GM18507 (cell line): ENCODE data around the gene SMCO4.

ENCODE experiments used
- DNase-seq: peaks from one replicate; pipeline ENCODE4 v3.0.0; 2011; ENCODE audit warnings: low read depth; ENCODE audit not compliant: insufficient read length; ENCODE audit errors: extremely low spot score
- FAIRE-seq: peaks from 2 replicates; lab custom pipeline; 2011; peaks lifted over from hg19 to GRCh38; lab: Jason Lieb, UNC

The SMCO4 gene

DNA sequence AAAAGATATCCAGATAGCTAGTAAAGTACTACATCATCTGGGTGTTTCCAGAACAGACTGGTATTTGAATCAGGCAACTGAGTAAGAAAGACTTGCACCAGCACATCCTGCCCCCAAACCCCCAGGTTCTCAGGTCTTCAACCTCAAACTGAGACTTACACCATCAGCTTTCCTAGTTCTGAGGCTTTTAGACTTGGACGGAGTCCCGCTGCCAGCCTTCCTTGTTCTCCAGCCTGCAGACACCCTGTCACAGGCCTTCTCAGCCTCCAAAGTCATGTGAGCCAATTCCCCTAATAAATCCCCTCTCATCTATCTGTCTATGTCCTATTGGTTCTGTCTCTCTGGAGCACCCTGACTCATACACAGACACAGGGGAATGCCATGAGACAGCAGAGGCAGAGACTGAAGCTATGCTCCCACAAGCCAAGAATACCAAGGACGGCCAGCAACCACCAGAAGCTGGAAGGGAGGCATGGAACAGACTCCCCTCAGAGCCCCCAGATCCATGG, 10.9 kb downstream of the SMCO4 start:
- no peak for DNase-seq
- no peak for FAIRE-seq

GRCh38 chr11:93530468-93530826, 12.7 kb downstream of the SMCO4 start:
- FAIRE-seq (no peak), DNase-seq (no peak)

DNA sequence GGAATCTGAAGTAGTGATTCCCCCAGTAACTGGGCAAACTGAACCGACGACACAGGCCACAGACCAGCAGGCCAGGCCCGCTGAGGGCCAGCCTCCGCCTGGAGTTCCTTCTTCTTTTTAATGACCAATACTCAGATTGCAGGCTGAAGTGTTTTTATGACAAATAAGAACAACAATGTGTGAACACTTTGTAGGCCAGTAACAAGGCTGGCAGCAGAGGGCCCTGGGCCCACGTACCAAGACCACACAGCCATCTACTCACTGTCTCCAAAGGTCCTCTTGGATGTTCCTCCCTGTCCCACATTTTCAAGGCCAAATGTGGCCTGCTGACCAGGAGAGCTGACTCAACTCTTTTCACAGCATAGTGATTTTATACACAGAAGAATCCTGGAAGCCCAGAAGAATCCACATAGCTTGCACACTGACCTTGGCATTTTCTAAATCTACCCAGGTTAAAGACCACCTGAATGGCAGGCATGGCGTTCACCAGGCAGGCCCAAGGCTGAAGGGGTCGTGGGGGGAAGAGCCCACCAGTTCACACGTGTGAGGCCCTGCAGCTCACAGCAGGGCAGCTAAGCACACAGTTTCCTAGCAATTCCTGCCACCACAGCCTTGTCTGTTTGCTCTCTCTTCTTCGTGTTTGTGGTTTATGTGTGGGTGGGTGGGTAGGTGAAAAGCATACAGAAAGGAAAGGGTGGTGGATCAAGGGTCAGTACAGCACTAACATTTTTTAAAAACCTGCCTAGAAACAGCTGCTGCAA, 13.3 kb downstream of the SMCO4 start:
- FAIRE-seq (peak; percentile 59), DNase-seq (no peak)

- DNase-seq (no peak), FAIRE-seq (no peak)
These were observed 14.2 kb downstream of the SMCO4 start for GRCh38 chr11:93528757-93529645.

- no peak for FAIRE-seq
- DNase-seq, result no peak
These were observed 14.9 kb downstream of the SMCO4 start for GRCh38 chr11:93528252-93528651.

DNA sequence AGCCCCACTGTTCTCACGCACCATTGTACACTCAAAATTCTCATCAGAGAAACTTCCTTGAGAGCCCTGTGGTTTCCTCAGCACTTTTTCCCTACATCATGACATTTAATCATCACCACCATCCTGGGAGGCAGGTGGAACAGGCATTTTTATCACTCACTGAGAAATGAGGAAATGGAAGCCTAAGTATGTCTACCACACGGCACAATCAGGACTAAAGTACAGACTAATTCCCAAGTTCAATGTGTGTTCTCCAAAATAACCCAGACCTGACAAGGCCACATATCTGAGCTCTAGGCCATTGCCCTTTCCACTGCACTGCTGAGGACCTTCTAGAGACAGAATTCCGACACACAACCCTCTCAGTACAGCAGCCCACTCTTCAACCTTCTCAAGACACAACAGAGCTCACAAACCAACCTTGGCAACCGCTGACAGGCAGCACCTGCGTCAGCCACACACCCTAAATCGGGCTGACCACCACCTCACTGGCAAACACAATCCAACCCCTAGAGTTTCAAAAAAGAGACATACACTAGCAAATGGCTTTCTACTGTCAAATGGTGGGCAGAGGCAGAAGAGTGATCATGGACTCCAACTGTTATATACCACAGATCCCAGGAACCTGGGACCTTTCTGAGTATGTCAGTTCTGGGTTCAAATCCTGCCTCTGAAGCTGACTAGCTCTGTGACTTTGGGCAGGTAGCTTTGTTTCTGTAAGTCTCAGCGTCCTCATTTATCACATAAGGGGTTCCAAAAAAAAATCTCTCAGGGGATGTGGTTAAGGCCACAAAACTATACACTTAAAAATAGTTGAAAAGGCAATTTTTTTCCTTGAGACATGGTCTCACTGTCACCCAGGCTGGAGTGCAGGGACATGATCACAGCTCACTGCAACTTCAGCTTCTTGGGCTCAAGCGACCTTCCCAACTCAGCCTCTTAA, 16.3 kb downstream of the SMCO4 start:
- FAIRE-seq (peak; percentile 12), DNase-seq (no peak)

DNA sequence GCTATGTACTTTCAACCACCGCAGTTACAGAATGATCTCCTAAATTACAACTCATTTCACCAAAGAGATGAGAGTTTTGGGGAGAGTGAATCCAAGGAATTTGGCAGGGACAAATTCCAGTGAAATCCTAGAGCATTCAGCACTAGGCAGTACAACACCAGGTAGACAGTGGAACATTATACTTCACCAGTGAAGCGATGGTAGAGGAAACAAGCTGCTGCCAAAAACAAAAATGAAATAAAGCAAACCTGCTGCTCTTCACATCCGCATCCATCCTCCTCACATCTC, 16.9 kb downstream of the SMCO4 start:
- FAIRE-seq, result peak; percentile 53
- DNase-seq, result no peak

DNA sequence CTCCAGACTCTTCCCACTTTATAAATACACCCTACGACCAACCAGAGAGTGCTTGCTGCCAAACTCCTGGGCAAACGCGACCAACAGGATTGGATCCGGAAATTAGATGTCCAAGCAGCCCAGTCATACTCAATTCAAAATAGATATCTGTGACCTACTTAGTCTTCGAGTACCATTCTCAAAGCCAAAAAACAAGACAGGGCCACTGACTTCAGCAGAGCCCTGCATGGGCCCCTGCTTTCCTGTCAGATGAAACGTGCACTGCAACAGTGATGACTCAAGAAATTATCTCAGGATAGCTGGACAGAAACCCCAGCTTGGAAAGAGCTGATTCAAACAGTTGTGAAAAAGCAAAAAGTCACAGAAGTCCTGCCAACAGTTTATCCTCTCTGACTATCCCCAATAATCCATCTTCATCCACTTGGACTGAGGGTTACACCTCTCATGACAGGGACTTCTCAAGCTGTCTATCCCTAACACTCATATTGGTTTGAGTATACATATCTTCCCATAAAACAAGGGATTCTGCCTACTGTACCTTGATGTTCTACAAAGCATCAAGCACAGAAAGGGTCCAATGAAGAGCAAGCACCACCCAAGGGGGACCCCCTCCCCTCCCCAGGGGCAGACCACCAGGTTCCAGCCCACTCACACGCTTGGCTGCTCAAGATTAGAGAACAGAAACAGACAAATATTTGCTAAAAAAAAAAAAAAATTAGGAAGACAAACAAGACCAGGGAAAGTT, 17.4 kb downstream of the SMCO4 start:
- DNase-seq (no peak), FAIRE-seq (peak; percentile 48)

DNA sequence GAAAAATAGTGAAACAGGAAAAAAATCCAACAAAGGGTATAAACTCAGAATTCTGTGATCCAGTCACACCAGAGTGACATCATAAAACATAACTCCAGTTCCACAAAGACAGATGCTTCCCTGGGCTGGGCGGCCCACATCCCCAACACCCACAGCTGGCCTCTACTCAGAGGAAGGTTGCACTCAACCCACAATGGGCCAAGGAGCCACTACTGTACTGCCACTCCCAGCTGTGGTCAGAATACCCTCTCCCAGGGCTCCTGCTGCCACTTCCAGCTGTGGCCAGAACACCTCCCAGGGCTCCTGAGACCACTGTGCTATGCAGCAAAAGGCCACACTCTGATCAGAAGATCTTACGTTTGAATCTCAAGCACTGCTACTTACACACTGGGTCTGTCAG, 18.3 kb downstream of the SMCO4 start:
- no peak for FAIRE-seq
- DNase-seq, result no peak

- DNase-seq (no peak), FAIRE-seq (peak; percentile 48)
These were observed 19.0 kb downstream of the SMCO4 start for GRCh38 chr11:93524173-93524536.

- FAIRE-seq (peak; percentile 36), DNase-seq (no peak)
These were observed 22.3 kb downstream of the SMCO4 start for GRCh38 chr11:93520726-93521509.

GRCh38 chr11:93519179-93519578, 24.0 kb downstream of the SMCO4 start:
- no peak for DNase-seq
- FAIRE-seq, result no peak

DNA sequence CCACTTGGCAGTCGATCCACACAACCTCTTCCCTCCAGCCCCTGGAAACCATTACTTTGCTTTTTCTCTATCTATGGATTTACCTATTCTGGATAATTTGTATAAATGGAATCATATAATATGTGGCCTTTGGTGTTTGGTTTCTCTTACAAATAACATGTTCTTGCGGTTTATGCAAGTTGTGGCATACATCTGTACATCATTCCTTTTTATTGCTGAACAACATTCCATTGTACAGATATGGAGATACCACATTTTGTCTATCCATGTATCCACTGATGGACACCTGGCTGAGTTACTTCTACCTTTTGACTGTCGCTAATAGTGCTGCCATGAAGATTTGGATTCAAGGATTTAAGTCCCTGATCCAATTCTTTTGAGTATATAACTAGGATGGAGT, 25.1 kb downstream of the SMCO4 start:
- FAIRE-seq, result no peak
- DNase-seq, result no peak

GRCh38 chr11:93517611-93518010, 25.6 kb downstream of the SMCO4 start:
- DNase-seq (no peak), FAIRE-seq (no peak)

GRCh38 chr11:93517041-93517440, 26.1 kb downstream of the SMCO4 start:
- FAIRE-seq (no peak), DNase-seq (no peak)

DNA sequence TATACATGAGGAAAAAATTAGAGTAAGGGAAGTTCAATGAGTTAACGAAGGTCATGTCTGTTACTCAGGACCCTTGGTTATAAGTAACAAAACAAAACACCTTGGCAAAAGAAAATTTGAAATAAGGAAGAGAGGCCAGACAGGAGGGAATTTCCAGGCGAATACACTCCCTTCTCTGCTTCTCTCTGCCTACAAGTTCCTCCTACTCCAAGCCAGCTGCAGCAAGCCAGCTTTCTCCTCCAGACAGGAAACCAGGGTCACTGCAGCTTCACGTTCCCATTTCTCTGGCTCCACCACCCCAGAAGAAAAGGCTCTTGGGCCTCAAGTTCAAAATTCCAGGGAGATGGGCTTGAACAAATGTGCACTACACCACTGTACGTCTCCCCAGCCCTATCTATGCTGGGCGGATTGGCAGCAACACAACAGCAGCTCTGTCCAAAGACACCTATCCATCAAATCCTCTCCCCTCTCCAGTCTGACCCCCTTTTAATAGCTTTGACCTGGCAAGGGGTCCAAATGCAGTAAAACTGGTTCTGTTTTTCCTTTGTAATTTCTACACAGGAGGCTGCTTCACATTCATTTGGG, 27.7 kb downstream of the SMCO4 start:
- DNase-seq, result no peak
- no peak for FAIRE-seq

DNA sequence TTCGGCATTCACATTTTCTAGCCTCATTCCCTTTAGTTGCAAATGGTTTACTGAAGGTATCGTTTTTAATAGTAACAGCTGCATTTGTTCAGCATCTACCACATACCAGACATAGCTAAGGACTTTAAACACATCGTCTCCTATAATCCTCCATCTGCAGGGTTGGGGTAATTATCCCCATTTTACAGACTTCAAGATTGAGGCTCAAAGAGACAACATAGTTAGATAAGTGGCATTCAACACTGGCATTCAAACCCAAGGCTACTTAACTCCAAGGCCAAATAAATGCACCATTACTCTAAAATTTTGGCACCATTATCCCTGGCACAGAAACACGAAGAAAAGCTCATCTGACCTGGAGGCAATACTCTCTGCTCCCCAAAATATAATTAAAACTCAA, 28.5 kb downstream of the SMCO4 start:
- FAIRE-seq (no peak), DNase-seq (no peak)

DNA sequence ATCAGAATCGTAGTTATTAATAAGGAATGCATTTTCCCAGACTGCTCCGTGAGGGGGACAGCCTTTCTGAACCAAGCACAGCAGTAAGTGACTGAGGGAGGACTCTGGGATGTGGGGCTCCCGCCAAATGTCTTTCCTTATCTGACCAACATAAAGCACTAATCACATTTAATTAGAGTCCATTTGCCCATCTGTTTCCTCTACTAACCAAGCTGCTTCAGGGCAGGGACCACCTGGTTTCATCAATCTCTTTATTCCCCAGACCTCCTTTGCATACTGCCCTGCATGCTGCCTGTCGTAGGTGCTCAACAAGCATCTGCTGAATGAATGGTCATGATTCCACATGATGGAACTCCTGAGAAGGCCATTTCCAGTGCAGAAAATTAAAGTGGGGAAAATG, 29.4 kb downstream of the SMCO4 start:
- FAIRE-seq, result no peak
- no peak for DNase-seq
